Left lobe of liver (tissue), 2 donors: ENCODE measurements around the gene RARG. TPM values are rescaled to one million over a fixed set of nuclear protein-coding genes. Genes with fewer than 3 reads are reported as not detected.

ENCODE experiments used
- ATAC-seq: fragments of 200-7000 bp; cut with Tn5 transposase; one replicate; pipeline ENCODE4 v1.9.1; 2020; ENCODE audit warnings: mild to moderate bottlenecking, moderate library complexity
- DNase-seq: peaks from one replicate; pipeline ENCODE4 v3.0.0-alpha.2; 2020; ENCODE audit warnings: low spot score
- total RNA-seq: library from RNA; stranded (reverse); gene quantifications from one replicate; pipeline ENCODE4 v1.2.1, GENCODE V29; 2021
- donor health status: DM: no; HTN: no; CAD: no; lungs with moderate emphysema.
- donor health status: DM: no; HTN: yes; CAD: no.

The RARG gene
- 2.5 TPM for total RNA-seq

- ATAC-seq (peak; percentile 45), DNase-seq (no peak)
Observed at GRCh38 chr12:53231921-53232645, at the start of gene RARG. RARG (minus strand) TSS chr12:53232209; CDS start chr12:53227545, 4,664 bp downstream.

- no peak for DNase-seq
Observed at GRCh38 chr12:53279888-53280498, 48.0 kb upstream of the RARG start.

GRCh38 chr12:53279283-53279869, 47.4 kb upstream of the RARG start:
- ATAC-seq (no peak), DNase-seq (no peak)

More at GRCh38 chr12:53279888-53280498, 48.0 kb upstream of the RARG start:
- no peak for ATAC-seq

- DNase-seq, result no peak
Observed at GRCh38 chr12:53277981-53278380, 46.0 kb upstream of the RARG start.

GRCh38 chr12:53276511-53276910, 44.5 kb upstream of the RARG start:
- ATAC-seq (no peak), DNase-seq (no peak)

More at GRCh38 chr12:53277981-53278380, 46.0 kb upstream of the RARG start:
- no peak for ATAC-seq

GRCh38 chr12:53274445-53274844, 42.4 kb upstream of the RARG start:
- DNase-seq (no peak), ATAC-seq (no peak)

- ATAC-seq (no peak), DNase-seq (no peak)
Observed at GRCh38 chr12:53268630-53269562, 36.9 kb upstream of the RARG start.

GRCh38 chr12:53267999-53268629, 36.1 kb upstream of the RARG start, which contains the start of gene ESPL1:
ESPL1 (plus strand) TSS chr12:53268299; CDS start chr12:53268767, 468 bp downstream.
- ATAC-seq (peak; percentile 98), DNase-seq (peak; percentile 71)

- DNase-seq, result no peak
- ATAC-seq, result peak; percentile 25
Observed at GRCh38 chr12:53267306-53267998, 35.4 kb upstream of the RARG start.

- DNase-seq (no peak), ATAC-seq (no peak)
Observed at GRCh38 chr12:53265783-53266182, 33.8 kb upstream of the RARG start.

GRCh38 chr12:53259891-53260290, 27.9 kb upstream of the RARG start:
- DNase-seq, result no peak
- ATAC-seq, result no peak

GRCh38 chr12:53258541-53259539, 26.8 kb upstream of the RARG start:
- DNase-seq (no peak), ATAC-seq (no peak)

- ATAC-seq, result no peak
- DNase-seq, result no peak
Observed at GRCh38 chr12:53255996-53256395, 24.0 kb upstream of the RARG start.

GRCh38 chr12:53254816-53255545, 23.0 kb upstream of the RARG start:
- ATAC-seq (no peak), DNase-seq (no peak)

GRCh38 chr12:53253298-53253697, 21.3 kb upstream of the RARG start:
- no peak for DNase-seq
- ATAC-seq, result no peak

GRCh38 chr12:53252349-53252916, 20.4 kb upstream of the RARG start:
- DNase-seq (no peak), ATAC-seq (no peak)
